SH-SY5Y (cell line): ENCODE results near the gene SLC26A9.

Experiments
- GATA2 ChIP-seq: IDR thresholded peaks from 2 replicates; pipeline ENCODE4 v1.6.1; 2011; ENCODE audit warnings: mild to moderate bottlenecking, low read depth, low read length
- GATA3 ChIP-seq: IDR thresholded peaks from 2 replicates; pipeline ENCODE4 v1.6.1; 2011; ENCODE audit warnings: low read depth, mild to moderate bottlenecking, low read length, moderate library complexity

DNA sequence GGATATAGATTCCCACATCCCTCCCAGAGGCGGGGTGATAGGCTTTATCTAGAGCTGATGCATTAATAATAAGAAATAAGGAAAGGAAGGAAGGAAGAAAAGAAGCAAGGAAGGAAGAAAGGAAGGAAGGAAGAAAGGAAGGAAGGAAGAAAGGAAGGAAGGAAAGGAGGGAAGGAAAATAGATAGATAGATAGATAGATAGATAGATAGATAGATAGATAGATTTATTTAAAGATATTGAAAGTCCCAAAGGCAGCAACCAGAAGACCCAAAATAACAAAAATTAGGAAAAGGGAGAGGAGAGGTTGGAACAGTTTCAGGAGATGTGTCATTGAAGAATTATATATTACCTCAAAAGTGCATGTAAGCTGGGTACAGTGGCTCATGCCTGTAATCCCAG, 12.2 kb upstream of the SLC26A9 start:
- TF ChIP-seq GATA3 (no peak), GATA2 (no peak)
